ENCODE measurements around the gene NYAP2.

Gene NYAP2

GRCh38 chr2:225399504-225399903 lies at the start of gene NYAP2:
NYAP2 (plus strand) TSS chr2:225399710; CDS start chr2:225408881, 9,171 bp downstream.
- no peak for DNase-seq

- no peak for DNase-seq
Observed at GRCh38 chr2:225353579-225354085, 45.9 kb upstream of the NYAP2 start.

- DNase-seq: no peak
Observed at GRCh38 chr2:225354281-225354774, 45.2 kb upstream of the NYAP2 start.

- no peak for DNase-seq
Observed at GRCh38 chr2:225355788-225356187, 43.7 kb upstream of the NYAP2 start.

- DNase-seq: no peak
Observed at GRCh38 chr2:225366731-225367130, 32.8 kb upstream of the NYAP2 start.

- no peak for DNase-seq
Observed at GRCh38 chr2:225367482-225367881, 32.0 kb upstream of the NYAP2 start.

- no peak for DNase-seq
Observed at GRCh38 chr2:225378984-225379383, 20.5 kb upstream of the NYAP2 start.

GRCh38 chr2:225379856-225380255 lies 19.7 kb upstream of the NYAP2 start:
- DNase-seq: no peak

GRCh38 chr2:225381609-225382008 lies 17.9 kb upstream of the NYAP2 start:
- DNase-seq: no peak

GRCh38 chr2:225398372-225398771 lies 1.1 kb upstream of the NYAP2 start:
- no peak for DNase-seq

- peak; percentile 1 to 6 for DNase-seq
Observed at GRCh38 chr2:225400060-225400511, 576 bp downstream of the NYAP2 start.

- no peak for DNase-seq
Observed at GRCh38 chr2:225400546-225401400, 1.3 kb downstream of the NYAP2 start.

- no peak for DNase-seq
Observed at GRCh38 chr2:225402210-225402776, 2.8 kb downstream of the NYAP2 start.

GRCh38 chr2:225411452-225411851 lies 11.9 kb downstream of the NYAP2 start:
- no peak for DNase-seq

- DNase-seq: no peak
Observed at GRCh38 chr2:225413786-225414185, 14.3 kb downstream of the NYAP2 start.

- DNase-seq: no peak
Observed at GRCh38 chr2:225414902-225415301, 15.4 kb downstream of the NYAP2 start.

GRCh38 chr2:225415341-225415740 lies 15.8 kb downstream of the NYAP2 start:
- DNase-seq: no peak

GRCh38 chr2:225415792-225416191 lies 16.3 kb downstream of the NYAP2 start:
- DNase-seq: no peak

GRCh38 chr2:225416616-225417367 lies 17.3 kb downstream of the NYAP2 start:
- DNase-seq: no peak

- DNase-seq: no peak
Observed at GRCh38 chr2:225419033-225419432, 19.5 kb downstream of the NYAP2 start.

GRCh38 chr2:225422145-225422544 lies 22.6 kb downstream of the NYAP2 start:
- DNase-seq: no peak

- no peak for DNase-seq
Observed at GRCh38 chr2:225425284-225425683, 25.8 kb downstream of the NYAP2 start.

GRCh38 chr2:225428360-225428759 lies 28.9 kb downstream of the NYAP2 start:
- DNase-seq: no peak

All from inflammatory macrophage treated with lipopolysaccharide for 1 hour (primary cell).